Heart right ventricle (tissue), 16 donors: ENCODE data around the gene CRADD. TPM values are rescaled to one million over a fixed set of nuclear protein-coding genes. Genes with fewer than 3 reads are reported as not detected.

ENCODE experiments used
- ATAC-seq, 8 donors: fragments of 200-7000 bp; cut with Tn5 transposase; one replicate each; pipeline ENCODE4 v1.9.1; 2020; ENCODE audit warnings: mild to moderate bottlenecking in 8 of 8, moderate library complexity in 8 of 8, moderate number of reproducible peaks in 1 of 8
- DNase-seq, 2 donors: peaks; one replicate each; pipeline ENCODE4 v3.0.0-alpha.2; 2020
- H3K27ac ChIP-seq, 10 donors: fragments of 200-600 bp; sonication (generic) in 2 of 10; one replicate each; pipeline versions ENCODE4 v1.5.0 to v1.8.0; 2020 to 2022; ENCODE audit warnings: mild to moderate bottlenecking in 3 of 10
- H3K27me3 ChIP-seq, 7 donors: fragments of 200-600 bp; one replicate each; pipeline ENCODE4 v1.8.0; 2021 to 2022; ENCODE audit warnings: mild to moderate bottlenecking in 2 of 7
- H3K36me3 ChIP-seq, 9 donors: fragments of 200-600 bp; sonication (generic) in 1 of 9; one replicate each; pipeline versions ENCODE4 v1.5.0 to v1.8.0; 2020 to 2022; ENCODE audit warnings: mild to moderate bottlenecking in 2 of 9
- H3K4me1 ChIP-seq, 9 donors: fragments of 200-600 bp; sonication (generic) in 1 of 9; one replicate each; pipeline versions ENCODE4 v1.5.0 to v1.8.0; 2020 to 2022; ENCODE audit warnings: mild to moderate bottlenecking in 4 of 9
- H3K4me3 ChIP-seq, 10 donors: fragments of 200-600 bp; sonication (generic) in 2 of 10; one replicate each; pipeline versions ENCODE4 v1.5.0 to v1.8.0; 2020 to 2022; ENCODE audit warnings: mild to moderate bottlenecking in 7 of 10, moderate library complexity in 2 of 10
- H3K9me3 ChIP-seq, 11 donors: fragments of 200-600 bp in 10 of 11; sonication (generic) in 2 of 11; one replicate each; pipeline versions ENCODE4 v1.5.0 to v1.8.0; 2013 to 2022; ENCODE audit warnings: mild to moderate bottlenecking in 2 of 11, control low read depth in 1 of 11, moderate library complexity in 1 of 11
- CTCF ChIP-seq, 9 donors: fragments of 200-600 bp; sonication (generic) in 2 of 9; IDR thresholded peaks; one replicate each; pipeline versions ENCODE4 v1.5.0 to v1.8.0; 2021 to 2022; ENCODE audit warnings: antibody characterized with exemption in 9 of 9, mild to moderate bottlenecking in 5 of 9, moderate library complexity in 1 of 9
- WGBS, 2 donors: extraction: QIAGEN DNeasy Blood & Tissue Kit; methylation state at CpG; one replicate each; pipeline ENCODE4 v1.1.7; 2013; ENCODE audit warnings: inconsistent platforms in 1 of 2; 5-methylcytosine and 5-hydroxymethylcytosine counted together
- intact Hi-C, 10 donors: fragments of 100-400 bp; cut with DNase I; formaldehyde crosslinking; loops; one replicate each; pipeline versions ENCODE4 v1.11.1 to v1.14.2; 2022
- polyA plus RNA-seq, 2 donors: library from polyadenylated mRNA; stranded (reverse); fragments of 200-250 nt; gene quantifications; one replicate each; pipeline ENCODE4 v1.2.3, GENCODE V29; 2013
- total RNA-seq, 10 donors: library from RNA; stranded (reverse); fragmentation: NEBNext Ultra II Directional in 3 of 10; extraction: Animal tissue kit (Norgen Biotek cat#: 25700) in 3 of 10; gene quantifications; one replicate each; pipeline versions ENCODE4 v1.2.1 to v1.2.4, GENCODE V29; 2021 to 2023
- donor health status: Arrhythmogenic right ventricular cardiomyopathy.
- donor health status: ischemic (EF 13 %, LVEDD 7.1; RV severe dilation, severe dysfunction).
- donor health status: healthy with polysubstance abuse.
- donor health status: DM: no; HTN: yes; CAD: no.
- donor health status: DM: no; HTN: no; CAD: no.
- donor health status: ischemic (EF 25% LVEDD 6.9; RV normal size, moderate dysfunction).
- donor health status: ischemic (EF 25% LVEDD 5.7; RV mildly dilated, moderate dysfunction).
- donor health status: healthy.
- donor health status: DM: yes; HTN: yes; CAD: no.
- donor health status: Ischemic cardiomyopathy.
- donor health status: ischemic (EF 35%, LVEDD 5.7; RV mildly dilated, moderate dysfunction).
- donor health status: nonischemic (EF 11% LVEDD 7.7; RV severe dilation, severe dysfunction).
- donor health status: DM: yes; HTN: yes; CAD: no.
- donor health status: PGD.
- donor health status: ischemic (EF 29% LVEDD 5.4; RV normal size, mild dysfunction).
- donor health status: nonischemic (EF 23%, LVEDD 6.1; RV moderate dilation, normal function).

CRADD gene
- total and polyA plus RNA-seq, 12 donors: 5.0 to 80.1 (median 51.4) TPM

- intact Hi-C loops: no loop called here
- H3K27ac ChIP-seq: no peak overlapping the region
- ATAC-seq (no peak), DNase-seq (no peak)
- H3K27me3 ChIP-seq: no peaks in the 10 kb centered on the region
- WGBS, 2 donors: 95 to 96% methylated on average over 4 of the region's 4 CpGs
- no peak overlapping the region for H3K4me3 ChIP-seq
- H3K4me1 ChIP-seq: peaks cover 2 to 41% (median 24%) of the 10 kb centered on the region in 9 donors
- peaks cover 0 to 2% (median 0%) of the 10 kb centered on the region in 9 donors for H3K36me3 ChIP-seq
- no peaks in the 10 kb centered on the region for H3K9me3 ChIP-seq
- no peak for TF ChIP-seq CTCF (IDR thresholded peaks at IDR 0.05)
Observed at GRCh38 chr12:93855261-93855660, 178.1 kb downstream of the CRADD start.

- DNase-seq: no peak
- TF ChIP-seq CTCF (IDR thresholded peaks at IDR 0.05): no peak
- Histone ChIP-seq H3K4me1 (peaks cover 2 to 41% (median 24%) of the 10 kb centered on the region in 9 donors), H3K36me3 (no peaks in the 10 kb centered on the region), H3K4me3 (no peak overlapping the region), H3K27me3 (no peaks in the 10 kb centered on the region), H3K27ac (no peak overlapping the region), H3K9me3 (no peaks in the 10 kb centered on the region)
- no peak for ATAC-seq
- intact Hi-C loops: no loop called here
Observed at GRCh38 chr12:93856611-93857010, 179.4 kb downstream of the CRADD start.

- TF ChIP-seq CTCF (IDR thresholded peaks at IDR 0.05): no peak
- Histone ChIP-seq H3K36me3 (no peaks in the 10 kb centered on the region), H3K9me3 (no peaks in the 10 kb centered on the region), H3K4me1 (peaks cover 2 to 35% (median 24%) of the 10 kb centered on the region in 9 donors), H3K27ac (peak overlapping the region in 4 of 10 donors; percentile 5 to 61 (median 37)), H3K27me3 (no peaks in the 10 kb centered on the region), H3K4me3 (no peak overlapping the region)
- 47 to 56% methylated on average over 5 of the region's 5 CpGs for WGBS, 2 donors
- no peak for DNase-seq
- ATAC-seq: peak; percentile 24 to 64 (median 35)
- intact Hi-C loops: no loop called here
Observed at GRCh38 chr12:93857279-93857938, 180.2 kb downstream of the CRADD start.

GRCh38 chr12:93857991-93858447 lies 180.8 kb downstream of the CRADD start:
- no peaks in the 10 kb centered on the region for H3K27me3 ChIP-seq
- TF ChIP-seq CTCF (IDR thresholded peaks at IDR 0.05): no peak
- no peaks in the 10 kb centered on the region for H3K9me3 ChIP-seq
- ATAC-seq (peak in 5 of 8 donors; percentile 27 to 69 (median 41)), DNase-seq (no peak)
- WGBS, 2 donors: 64 to 76% methylated on average over 2 of the region's 2 CpGs
- H3K4me3 ChIP-seq: no peak overlapping the region
- H3K4me1 ChIP-seq: peaks cover 2 to 35% (median 24%) of the 10 kb centered on the region in 9 donors
- no peaks in the 10 kb centered on the region for H3K36me3 ChIP-seq
- H3K27ac ChIP-seq: peak overlapping the region in 3 of 10 donors; percentile 5 to 61 (median 49)
- intact Hi-C loops: no loop called here
